HepG2 (cell line): Measurements from ENCODE around the gene ITIH6. TPM values are rescaled to one million over a fixed set of nuclear protein-coding genes. Genes with fewer than 3 reads are reported as not detected.
A peak's percentile ranks its signal among the peaks of the same experiment; 100 is the strongest.

Experiments used
- ATAC-seq: fragments of 200-7000 bp; cut with Tn5 transposase; 3 replicates; pipeline ENCODE4 v1.9.1; 2020; ENCODE audit warnings: mild to moderate bottlenecking, moderate library complexity
- BruUV-seq: library from RNA; stranded (reverse); fragments of 400-500 nt; replicated peaks from 2 replicates; lab custom pipeline; 2021; lab: Mats Ljungman, UMichigan
- CTCF ChIA-PET: fragments of 300-600 bp; formaldehyde crosslinking; extraction: SDS; loops from one replicate; lab custom pipeline; 2021; ENCODE audit warnings: low total read pairs, inconsistent platforms, low intra/inter-chr PET ratio; lab: Yijun Ruan, JAX
- POLR2A ChIA-PET: fragments of 350-600 bp; sonication (Branson Sonifier 250); formaldehyde crosslinking; loops from one replicate; lab custom pipeline; 2020; ENCODE audit warnings: antibody characterized with exemption, inconsistent platforms; lab: Yijun Ruan, JAX
- DNase-seq: peaks from one replicate; pipeline ENCODE4 v3.0.0-alpha.2; 2015; ENCODE audit warnings: low spot score
- FAIRE-seq: peaks from 3 replicates; lab custom pipeline; 2011; peaks lifted over from hg19 to GRCh38; lab: Jason Lieb, UNC
- H2AFZ ChIP-seq: one replicate; pipeline ENCODE4 v1.6.1; 2011; ENCODE audit warnings: low read length, inconsistent platforms
- H3K27ac ChIP-seq: fragments of 300-600 bp; 3 replicates; pipeline ENCODE4 v1.8.0; 2011; ENCODE audit warnings: mixed run types, mild to moderate bottlenecking, mixed read lengths, low read length, inconsistent platforms; ENCODE audit not compliant: insufficient read depth; ENCODE audit errors: extremely low read length
- H3K27me3 ChIP-seq, 2 experiments: fragments of 200-600 bp in 1 of 2; 2 replicates in 1 of 2; 3 replicates in 1 of 2; pipeline versions ENCODE4 v1.6.0 to v1.8.0; 2011; ENCODE audit warnings: low read length in 2 of 2, mild to moderate bottlenecking in 2 of 2, moderate library complexity in 2 of 2, inconsistent platforms in 1 of 2; ENCODE audit not compliant: insufficient read depth in 2 of 2, control insufficient read depth in 1 of 2
- H3K36me3 ChIP-seq, 2 experiments: fragments of 200-600 bp in 1 of 2; replicated peaks in 1 of 2; 2 replicates in 1 of 2; 3 replicates in 1 of 2; pipeline versions ENCODE4 v1.5.1 to v1.8.0; 2011; ENCODE audit warnings: low read length in 2 of 2, inconsistent platforms in 1 of 2; ENCODE audit not compliant: insufficient read depth in 2 of 2, control insufficient read depth in 1 of 2
- H3K4me1 ChIP-seq: 2 replicates; pipeline ENCODE4 v1.5.1; 2012; ENCODE audit warnings: low read length, inconsistent platforms; ENCODE audit not compliant: insufficient read depth
- H3K4me2 ChIP-seq: 2 replicates; pipeline ENCODE4 v1.6.0; 2011; ENCODE audit warnings: low read depth, low read length, inconsistent platforms
- H3K4me3 ChIP-seq, 3 experiments: fragments of 200-600 bp in 1 of 3; sonication (generic), shearing (Covaris generic) in 1 of 3; replicated peaks in 1 of 3; 2 replicates each; pipeline ENCODE4 v1.5.1; 2011 to 2016; ENCODE audit warnings: low read length in 3 of 3, inconsistent platforms in 2 of 3, low read depth in 2 of 3, mild to moderate bottlenecking in 2 of 3, control low read depth in 1 of 3, mixed read lengths in 1 of 3; ENCODE audit not compliant: insufficient read depth in 1 of 3
- H3K79me2 ChIP-seq: one replicate; pipeline ENCODE4 v1.6.1; 2011; ENCODE audit warnings: low read length, inconsistent platforms; ENCODE audit not compliant: insufficient read depth
- H3K9ac ChIP-seq: 2 replicates; pipeline ENCODE4 v1.6.0; 2011; ENCODE audit warnings: mild to moderate bottlenecking, low read depth, low read length, inconsistent platforms; ENCODE audit not compliant: insufficient read depth
- H3K9me3 ChIP-seq: 2 replicates; pipeline ENCODE4 v1.5.1; 2012; ENCODE audit warnings: mild to moderate bottlenecking, low read length
- H4K20me1 ChIP-seq: 2 replicates; pipeline ENCODE4 v1.6.0; 2011; ENCODE audit warnings: inconsistent platforms, mild to moderate bottlenecking, low read length, moderate library complexity; ENCODE audit not compliant: insufficient read depth
- CTCF ChIP-seq: sonication (generic); formaldehyde crosslinking; IDR thresholded peaks from 2 replicates; pipeline ENCODE4 v1.5.0; 2020; ENCODE audit warnings: mild to moderate bottlenecking, missing genetic modification reagents, moderate library complexity
- EEA1 ChIP-seq: sonication (generic); formaldehyde crosslinking; IDR thresholded peaks from 2 replicates; pipeline ENCODE4 v1.5.1; 2020; ENCODE audit warnings: mild to moderate bottlenecking, missing genetic modification reagents, borderline replicate concordance
- FOXM1 ChIP-seq: sonication (generic); formaldehyde crosslinking; IDR thresholded peaks from 2 replicates; pipeline ENCODE4 v1.5.0; 2020; ENCODE audit warnings: missing genetic modification reagents
- HMGA1 ChIP-seq: sonication (generic); formaldehyde crosslinking; conservative IDR thresholded peaks from 2 replicates; pipeline ENCODE4 v1.4.0; 2020; ENCODE audit warnings: missing genetic modification reagents
- KAT8 ChIP-seq: IDR thresholded peaks from 2 replicates; pipeline ENCODE4 v1.6.1; 2016; ENCODE audit warnings: missing genetic modification reagents, missing compliant biosample characterization
- MAFK ChIP-seq, 2 experiments: IDR thresholded peaks in 1 of 2; conservative IDR thresholded peaks in 1 of 2; 2 replicates each; pipeline ENCODE4 v1.6.1; 2011; ENCODE audit warnings: improper control_type of control experiment in 2 of 2, low read length in 2 of 2
- MBD4 ChIP-seq: IDR thresholded peaks from 2 replicates; pipeline ENCODE4 v1.6.1; 2012; ENCODE audit warnings: low read length, inconsistent platforms, borderline replicate concordance
- MBNL3 ChIP-seq: fragments of 250-450 bp; sonication (Bioruptor Pico); conservative IDR thresholded peaks from 2 replicates; pipeline ENCODE4 v1.8.0; 2022; ENCODE audit warnings: mild to moderate bottlenecking, inconsistent platforms
- NR3C1 ChIP-seq: sonication (generic); formaldehyde crosslinking; IDR thresholded peaks from 2 replicates; pipeline ENCODE4 v1.4.0; 2020; ENCODE audit warnings: missing genetic modification reagents
- REL ChIP-seq: sonication (generic); formaldehyde crosslinking; conservative IDR thresholded peaks from 2 replicates; pipeline ENCODE4 v1.8.0; 2022; ENCODE audit warnings: mild to moderate bottlenecking, missing genetic modification reagents, moderate library complexity
- REST ChIP-seq, 2 experiments: IDR thresholded peaks; 2 replicates each; pipeline ENCODE4 v1.6.1; 2011 to 2012; ENCODE audit warnings: low read length in 2 of 2, borderline replicate concordance in 1 of 2, low read depth in 1 of 2, mild to moderate bottlenecking in 1 of 2, moderate library complexity in 1 of 2
- STAG1 ChIP-seq: sonication (generic); formaldehyde crosslinking; IDR thresholded peaks from 2 replicates; pipeline ENCODE4 v1.4.0; 2020; ENCODE audit warnings: missing genetic modification reagents
- ZBTB26 ChIP-seq: IDR thresholded peaks from 2 replicates; pipeline ENCODE4 v1.6.1; 2016; ENCODE audit warnings: missing compliant biosample characterization, missing genetic modification reagents, borderline replicate concordance
- ZNF207 ChIP-seq: fragments of 450-650 bp; IDR thresholded peaks from 2 replicates; pipeline ENCODE4 v1.6.1; 2016; ENCODE audit warnings: antibody characterized with exemption, borderline replicate concordance
- ZNF33B ChIP-seq: sonication (generic); formaldehyde crosslinking; IDR thresholded peaks from 2 replicates; pipeline ENCODE4 v1.5.1; 2020; ENCODE audit warnings: mild to moderate bottlenecking, missing genetic modification reagents
- ZNF761 ChIP-seq: sonication (generic); formaldehyde crosslinking; conservative IDR thresholded peaks from 2 replicates; pipeline ENCODE4 v1.4.0; 2020; ENCODE audit warnings: mild to moderate bottlenecking, missing genetic modification reagents
- ZNF850 ChIP-seq: sonication (generic); formaldehyde crosslinking; conservative IDR thresholded peaks from 2 replicates; pipeline ENCODE4 v1.9.0; 2021; ENCODE audit warnings: mild to moderate bottlenecking, missing genetic modification reagents
- WGBS: methylation state at CpG from one replicate; pipeline ENCODE4 v1.1.6; 2017; ENCODE audit warnings: low lambda C conversion rate; 5-methylcytosine and 5-hydroxymethylcytosine counted together
- in situ Hi-C: cut with HindIII; loops from 2 replicates; pipeline ENCODE4 v1.10.0; 2017; ENCODE audit warnings: low pct_unique_long_range_greater_than_20kb; ENCODE audit not compliant: extremely low pct_ligation_motif_present
- intact Hi-C: fragments of 100-400 bp; cut with micrococcal nuclease; formaldehyde crosslinking; loops from one replicate; pipeline ENCODE4 v1.10.0; 2022; ENCODE audit not compliant: unreplicated experiment
- polyA plus RNA-seq, 8 experiments: library from polyadenylated mRNA; depleted of rRNA in 3 of 8; stranded (reverse) in 7 of 8; unstranded in 1 of 8; fragments of >200 nt; fragmentation: Illumina TruSeq in 4 of 8; extraction: Trizol in 4 of 8; gene quantifications; 2 replicates each; pipeline versions ENCODE4 v1.2.1 to v1.2.3, GENCODE V29; 2011 to 2016; ENCODE audit warnings: low read depth in 4 of 8, missing spikeins in 1 of 8, mixed read lengths in 1 of 8; ENCODE audit not compliant: insufficient read depth in 1 of 8
- total RNA-seq, 5 experiments: library from RNA; depleted of rRNA; stranded (reverse); fragments of >200 nt; fragmentation: Illumina TruSeq; extraction: Trizol; gene quantifications; 2 replicates each; pipeline ENCODE4 v1.2.3, GENCODE V29; 2016; ENCODE audit warnings: low read depth in 1 of 5

Gene ITIH6
- total and polyA plus RNA-seq, 2 of the 13 experiments (the other 11 are each of a cell fraction or from before 2014, with no cell fraction given), result not detected

GRCh38 chrX:54826598-54826997 lies 28.5 kb upstream of the ITIH6 start (continued):
- no peak for TF ChIP-seq ZNF850 (CRISPR knock-in tag)
- TF ChIP-seq ZNF207, result no peak
- TF ChIP-seq ZBTB26 (CRISPR knock-in tag), result no peak
- TF ChIP-seq FOXM1 (CRISPR knock-in tag), result no peak

GRCh38 chrX:54825716-54826438 lies 27.8 kb upstream of the ITIH6 start:
- peak; percentile 70 for ATAC-seq
- no TSS peak for BruUV-seq
- Histone ChIP-seq H3K4me1 (no peaks in the 10 kb centered on the region), H3K9ac (no peak overlapping the region), H3K27ac (no peak overlapping the region), H3K79me2 (no peaks in the 10 kb centered on the region), H4K20me1 (no peaks in the 10 kb centered on the region), H3K4me2 (no peak overlapping the region), H3K27me3 (no peaks in the 10 kb centered on the region), H3K36me3 (no peaks in the 10 kb centered on the region), H3K4me3 (no peak overlapping the region), H2AFZ (no peak overlapping the region), H3K9me3 (no peaks in the 10 kb centered on the region)
- no peak for DNase-seq
- intact Hi-C loops, result loop anchor here (5.0 kb wide), 1 partner anchor 231 kb away; no protein-coding TSS in a partner anchor
- FAIRE-seq, result no peak
- ChIA-PET CTCF (interaction anchor here (1.8 kb wide), 1 partner anchor 232 kb away, joined by 6 read pairs; no protein-coding TSS in a partner anchor), POLR2A (no interaction called here)
- WGBS, result 0% methylated on average over 5 of the region's 8 CpGs
- in situ Hi-C loops, result no loop called here
- TF ChIP-seq MAFK (conservative IDR thresholded peaks at IDR 0.05 in 1 of 2, IDR thresholded peaks at IDR 0.05 in 1 of 2; ENCODE audit: low read length in 2 of 2), result no peak
- no peak for TF ChIP-seq KAT8 (CRISPR knock-in tag)
- no peak for TF ChIP-seq HMGA1 (CRISPR knock-in tag)
- TF ChIP-seq NR3C1 (CRISPR knock-in tag), result no peak
- TF ChIP-seq STAG1 (CRISPR knock-in tag), result peak; percentile 25; the same call in 1 of the 2 replicates
- no peak for TF ChIP-seq ZNF33B (CRISPR knock-in tag)
- TF ChIP-seq MBD4, result no peak
- TF ChIP-seq CTCF (CRISPR knock-in tag), result peak; percentile 41
- no peak for TF ChIP-seq EEA1 (CRISPR knock-in tag)
- TF ChIP-seq ZNF761 (CRISPR knock-in tag), result no peak
- no peak for TF ChIP-seq MBNL3 (CRISPR knock-in tag)
- TF ChIP-seq REL (CRISPR knock-in tag), result no peak
- no peak for TF ChIP-seq REST (IDR thresholded peaks at IDR 0.05; ENCODE audit: borderline replicate concordance in 1 of 2, low read depth in 1 of 2, low read length in 2 of 2)
